Upper lobe of left lung (tissue), 6 donors: Measurements from ENCODE around the gene PTPRN2. TPM values are rescaled to one million over a fixed set of nuclear protein-coding genes. Genes with fewer than 3 reads are reported as not detected.

Source experiments
- ATAC-seq, 2 donors: fragments of 200-7000 bp; cut with Tn5 transposase; one replicate each; pipeline ENCODE4 v1.9.1; 2022; ENCODE audit warnings: mild to moderate bottlenecking in 2 of 2, moderate library complexity in 2 of 2; ENCODE audit not compliant: low FRiP score in 2 of 2
- DNase-seq, 2 donors: peaks; one replicate each; pipeline ENCODE4 v3.0.0-alpha.2; 2019 to 2020
- H3K27ac ChIP-seq, 4 donors: fragments of 200-600 bp; sonication (generic); one replicate each; pipeline ENCODE4 v1.5.1; 2016 to 2019
- H3K27me3 ChIP-seq, 4 donors: fragments of 200-600 bp; sonication (generic); one replicate each; pipeline ENCODE4 v1.5.1; 2017 to 2019
- H3K36me3 ChIP-seq, 4 donors: fragments of 200-600 bp; sonication (generic); one replicate each; pipeline ENCODE4 v1.5.1; 2016 to 2019
- H3K4me1 ChIP-seq, 4 donors: fragments of 200-600 bp; sonication (generic); one replicate each; pipeline ENCODE4 v1.5.1; 2018 to 2019
- H3K4me3 ChIP-seq, 4 donors: fragments of 200-600 bp; sonication (generic); one replicate each; pipeline ENCODE4 v1.5.1; 2017 to 2019; ENCODE audit warnings: mild to moderate bottlenecking in 2 of 4, moderate library complexity in 1 of 4
- H3K9me3 ChIP-seq, 4 donors: fragments of 200-600 bp; sonication (generic); one replicate each; pipeline ENCODE4 v1.5.1; 2018 to 2019
- EP300 ChIP-seq, 4 donors: sonication (generic); formaldehyde crosslinking; IDR thresholded peaks; one replicate each; pipeline ENCODE4 v1.5.1; 2017; ENCODE audit warnings: antibody characterized with exemption in 4 of 4, control low read depth in 2 of 4
- POLR2A ChIP-seq, 4 donors: fragments of 450-650 bp; IDR thresholded peaks; one replicate each; pipeline ENCODE4 v1.5.1; 2016 to 2017; ENCODE audit warnings: antibody characterized with exemption in 4 of 4, mild to moderate bottlenecking in 2 of 4
- POLR2AphosphoS5 ChIP-seq, 2 donors: sonication (generic); formaldehyde crosslinking; IDR thresholded peaks; one replicate each; pipeline ENCODE4 v1.5.1; 2017; ENCODE audit warnings: antibody characterized with exemption in 2 of 2
- WGBS, 2 donors: methylation state at CpG; one replicate each; pipeline ENCODE4 v1.1.5; 2017 to 2018; 5-methylcytosine and 5-hydroxymethylcytosine counted together
- total RNA-seq, 6 donors: library from RNA; depleted of rRNA in 4 of 6; stranded (reverse); fragments of >200 nt in 4 of 6; gene quantifications; one replicate each; pipeline versions ENCODE4 v1.1.0 to v1.2.1, GENCODE V29; 2016 to 2021
- TF ChIP-seq, protein P1 (sequence below), 6 experiments: fragments of 450-650 bp in 4 of 6; fragments of 200-600 bp in 2 of 6; sonication (generic) in 2 of 6; IDR thresholded peaks; one replicate each; pipeline ENCODE4 v1.5.1; 2016 to 2019; ENCODE audit warnings: antibody characterized with exemption in 6 of 6
- donor health status: DM: no; HTN: no; CAD: no; lungs with moderate emphysema.
- donor health status: DM: no; HTN: yes; CAD: no; lungs with severe emphysema.

PTPRN2 gene
- total RNA-seq, 6 donors from 2014 or later = 3.3 to 7.9 (median 5.2) TPM

DNA sequence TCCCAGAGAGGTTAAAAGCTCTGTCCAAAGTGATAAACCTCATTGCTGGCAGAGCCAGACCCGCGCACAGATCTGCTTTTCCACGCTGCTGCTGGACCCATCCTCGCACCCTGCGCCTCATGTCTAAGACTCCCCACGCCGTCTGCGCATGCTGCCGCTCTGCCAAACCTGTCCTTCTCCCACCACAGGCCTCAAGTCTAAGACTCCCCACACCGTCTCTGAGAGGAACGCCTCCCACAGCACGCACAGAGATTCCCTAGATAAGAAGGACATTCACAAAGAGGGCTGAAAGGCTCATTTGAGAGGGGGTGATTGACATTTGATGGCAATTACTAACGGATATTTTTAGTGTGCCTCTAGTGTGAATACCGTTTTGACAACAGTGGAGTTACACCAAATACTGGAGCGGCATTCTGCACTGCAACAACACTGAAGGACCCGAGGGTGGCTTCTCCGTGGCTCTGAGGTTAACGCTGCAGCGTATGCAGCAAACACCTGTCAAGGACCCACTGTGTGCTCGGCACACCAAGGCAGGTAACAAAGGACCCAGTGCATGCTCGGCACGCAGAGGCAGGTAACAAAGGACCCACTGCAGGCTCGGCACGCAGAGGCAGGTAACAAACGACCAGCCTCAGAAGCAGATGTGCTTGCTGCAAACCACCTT lies 1019.4 kb downstream of the PTPRN2 start:
- no peaks in the 10 kb centered on the region for H3K9me3 ChIP-seq
- no peaks in the 10 kb centered on the region for H3K36me3 ChIP-seq
- WGBS, 2 donors = 45 to 48% methylated on average over 24 to 25 of the region's 25 CpGs
- no peaks in the 10 kb centered on the region for H3K27me3 ChIP-seq
- peak overlapping the region; percentile 3 to 70 (median 48) for H3K4me3 ChIP-seq
- peak overlapping the region; percentile 41 to 71 (median 48) for H3K27ac ChIP-seq
- DNase-seq (no peak), ATAC-seq (no peak)
- TF ChIP-seq, protein P1, sequence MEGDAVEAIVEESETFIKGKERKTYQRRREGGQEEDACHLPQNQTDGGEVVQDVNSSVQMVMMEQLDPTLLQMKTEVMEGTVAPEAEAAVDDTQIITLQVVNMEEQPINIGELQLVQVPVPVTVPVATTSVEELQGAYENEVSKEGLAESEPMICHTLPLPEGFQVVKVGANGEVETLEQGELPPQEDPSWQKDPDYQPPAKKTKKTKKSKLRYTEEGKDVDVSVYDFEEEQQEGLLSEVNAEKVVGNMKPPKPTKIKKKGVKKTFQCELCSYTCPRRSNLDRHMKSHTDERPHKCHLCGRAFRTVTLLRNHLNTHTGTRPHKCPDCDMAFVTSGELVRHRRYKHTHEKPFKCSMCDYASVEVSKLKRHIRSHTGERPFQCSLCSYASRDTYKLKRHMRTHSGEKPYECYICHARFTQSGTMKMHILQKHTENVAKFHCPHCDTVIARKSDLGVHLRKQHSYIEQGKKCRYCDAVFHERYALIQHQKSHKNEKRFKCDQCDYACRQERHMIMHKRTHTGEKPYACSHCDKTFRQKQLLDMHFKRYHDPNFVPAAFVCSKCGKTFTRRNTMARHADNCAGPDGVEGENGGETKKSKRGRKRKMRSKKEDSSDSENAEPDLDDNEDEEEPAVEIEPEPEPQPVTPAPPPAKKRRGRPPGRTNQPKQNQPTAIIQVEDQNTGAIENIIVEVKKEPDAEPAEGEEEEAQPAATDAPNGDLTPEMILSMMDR (IDR thresholded peaks at IDR 0.05) = no peak
- TF ChIP-seq EP300 (IDR thresholded peaks at IDR 0.05) (no peak), POLR2A (IDR thresholded peaks at IDR 0.05) (no peak), POLR2AphosphoS5 (IDR thresholded peaks at IDR 0.05) (no peak)
- H3K4me1 ChIP-seq = peaks cover 0 to 9% (median 4%) of the 10 kb centered on the region in 4 donors

DNA sequence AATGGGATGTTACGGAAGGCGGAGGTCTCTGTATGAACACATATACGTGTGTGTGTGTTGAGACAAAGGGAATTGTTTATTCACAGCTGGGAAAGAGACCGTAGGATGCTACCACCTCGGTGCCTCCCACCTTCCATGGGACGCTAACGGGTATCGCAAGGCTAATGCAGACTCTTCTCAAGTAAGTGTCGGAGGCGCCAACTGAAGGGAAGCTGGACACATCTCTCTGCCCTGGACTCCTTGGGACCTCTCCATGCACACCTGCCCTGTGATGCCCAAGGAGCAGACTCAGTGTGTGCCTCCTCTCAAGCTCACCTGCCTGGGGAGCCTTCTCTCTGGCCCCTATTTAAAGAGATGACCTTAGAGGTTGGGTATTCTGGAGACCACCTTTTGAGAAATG lies 1020.0 kb downstream of the PTPRN2 start:
- WGBS, 2 donors = 90 to 94% methylated on average over 10 of the region's 10 CpGs
- H3K9me3 ChIP-seq = no peaks in the 10 kb centered on the region
- H3K4me1 ChIP-seq = peaks cover 0 to 9% (median 4%) of the 10 kb centered on the region in 4 donors
- H3K36me3 ChIP-seq = no peaks in the 10 kb centered on the region
- TF ChIP-seq POLR2A (IDR thresholded peaks at IDR 0.05) = no peak
- no peak for TF ChIP-seq EP300 (IDR thresholded peaks at IDR 0.05)
- TF ChIP-seq POLR2AphosphoS5 (IDR thresholded peaks at IDR 0.05) = no peak
- TF ChIP-seq, protein P1 (IDR thresholded peaks at IDR 0.05) = no peak
- no peak overlapping the region for H3K27ac ChIP-seq
- ATAC-seq (no peak), DNase-seq (no peak)
- H3K27me3 ChIP-seq = no peaks in the 10 kb centered on the region
- H3K4me3 ChIP-seq = peak overlapping the region in 1 of 4 donors; percentile 51

DNA sequence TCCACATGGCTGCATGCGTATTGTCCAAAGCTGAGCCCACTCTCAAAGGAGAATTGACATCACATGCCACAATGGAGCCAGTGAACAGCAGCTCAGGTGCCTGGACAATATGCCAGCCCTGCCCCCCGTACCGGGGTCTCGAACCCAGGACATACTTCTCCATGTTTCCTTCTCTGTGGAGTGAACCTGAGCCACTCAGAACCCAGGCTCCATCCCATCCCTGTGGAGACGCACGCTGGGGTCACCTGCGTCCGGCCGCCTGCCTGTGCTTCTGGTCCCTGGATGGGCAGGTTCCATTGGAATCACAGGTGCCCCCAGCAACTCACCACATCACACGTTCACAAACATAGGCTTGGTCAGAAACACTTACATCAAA lies 1021.0 kb downstream of the PTPRN2 start:
- H3K27me3 ChIP-seq = no peaks in the 10 kb centered on the region
- H3K4me1 ChIP-seq = peaks cover 0 to 9% (median 4%) of the 10 kb centered on the region in 4 donors
- TF ChIP-seq POLR2A (IDR thresholded peaks at IDR 0.05) (no peak), POLR2AphosphoS5 (IDR thresholded peaks at IDR 0.05) (no peak), EP300 (IDR thresholded peaks at IDR 0.05) (no peak)
- TF ChIP-seq, protein P1 (IDR thresholded peaks at IDR 0.05) = no peak
- no peak overlapping the region for H3K4me3 ChIP-seq
- 97% methylated on average over 9 to 10 of the region's 10 CpGs for WGBS, 2 donors
- no peaks in the 10 kb centered on the region for H3K9me3 ChIP-seq
- H3K36me3 ChIP-seq = no peaks in the 10 kb centered on the region
- ATAC-seq (no peak), DNase-seq (no peak)
- H3K27ac ChIP-seq = no peak overlapping the region

DNA sequence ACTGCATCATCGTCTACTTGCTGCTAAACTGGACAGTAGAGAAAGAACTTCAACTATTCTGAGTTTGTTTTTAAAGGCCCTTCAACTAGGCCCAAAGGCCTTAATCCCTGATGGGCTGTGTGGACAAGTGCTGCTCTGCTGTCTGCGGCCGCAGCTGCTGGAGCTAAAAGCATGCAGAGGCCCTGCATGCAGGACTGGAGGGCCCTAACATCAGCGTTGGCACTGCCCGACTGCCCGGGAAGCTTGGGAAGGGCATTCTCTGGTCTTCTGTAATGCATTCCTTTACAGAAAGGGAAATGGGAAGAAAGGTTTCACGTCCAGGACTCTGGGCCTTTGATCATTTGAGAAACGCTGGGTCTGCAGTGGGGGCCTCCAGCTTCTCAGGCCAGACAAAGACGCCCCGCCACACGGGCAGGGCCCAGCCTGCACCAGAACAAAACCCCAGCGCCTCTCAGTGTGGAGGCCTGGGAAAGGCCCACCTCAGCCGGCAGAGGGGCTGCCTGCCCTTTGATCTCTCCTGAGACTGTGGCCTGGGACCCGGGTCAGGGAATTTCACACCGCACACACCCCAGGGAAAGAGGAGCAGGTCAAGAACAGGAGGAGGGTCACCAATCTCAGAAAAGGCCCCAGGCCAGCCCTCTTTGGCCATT lies 1021.5 kb downstream of the PTPRN2 start:
- no peak for DNase-seq
- no peaks in the 10 kb centered on the region for H3K9me3 ChIP-seq
- no peaks in the 10 kb centered on the region for H3K27me3 ChIP-seq
- no peaks in the 10 kb centered on the region for H3K36me3 ChIP-seq
- no peak for ATAC-seq
- 92 to 94% methylated on average over 13 to 15 of the region's 15 CpGs for WGBS, 2 donors
- H3K4me1 ChIP-seq = peaks cover 0 to 9% (median 4%) of the 10 kb centered on the region in 4 donors
- H3K27ac ChIP-seq = no peak overlapping the region
- no peak overlapping the region for H3K4me3 ChIP-seq
- TF ChIP-seq POLR2AphosphoS5 (IDR thresholded peaks at IDR 0.05) (no peak), POLR2A (IDR thresholded peaks at IDR 0.05) (no peak), EP300 (IDR thresholded peaks at IDR 0.05) (no peak)
- TF ChIP-seq, protein P1 (IDR thresholded peaks at IDR 0.05) = no peak
